NCI-H2196 treated with DMSO at 0.1 percent for 48 hours (cell line): Measurements from ENCODE around the gene SHB.

Source experiments
- DNase-seq: peaks from one replicate; lab custom pipeline; 2025; ENCODE audit not compliant: unreplicated experiment; lab: John Stamatoyannopoulos, UW

SHB gene

GRCh38 chr9:37923118-37923795 is 145.8 kb downstream of the SHB start:
- DNase-seq = no peak

- DNase-seq = no peak
These were observed 146.5 kb downstream of the SHB start for GRCh38 chr9:37922363-37923117.

- no peak for DNase-seq
These were observed 147.3 kb downstream of the SHB start for GRCh38 chr9:37921546-37922300.

- no peak for DNase-seq
These were observed 147.9 kb downstream of the SHB start for GRCh38 chr9:37921168-37921510.

GRCh38 chr9:37920471-37921167 is 148.4 kb downstream of the SHB start:
- DNase-seq = no peak

GRCh38 chr9:37919956-37920335 is 149.1 kb downstream of the SHB start:
- DNase-seq = no peak

- no peak for DNase-seq
These were observed 149.6 kb downstream of the SHB start for GRCh38 chr9:37919246-37919955.

- DNase-seq = no peak
These were observed 150.3 kb downstream of the SHB start for GRCh38 chr9:37918665-37919170.

- no peak for DNase-seq
These were observed 151.0 kb downstream of the SHB start for GRCh38 chr9:37917801-37918664.

GRCh38 chr9:37917313-37917731 is 151.7 kb downstream of the SHB start:
- DNase-seq = no peak

- DNase-seq = no peak
These were observed 152.3 kb downstream of the SHB start for GRCh38 chr9:37916471-37917312.

GRCh38 chr9:37915911-37916470 is 153.0 kb downstream of the SHB start:
- DNase-seq = no peak

GRCh38 chr9:37914701-37915358 is 154.2 kb downstream of the SHB start:
- no peak for DNase-seq

GRCh38 chr9:37914154-37914551 is 154.9 kb downstream of the SHB start:
- no peak for DNase-seq

GRCh38 chr9:37913480-37914153 is 155.4 kb downstream of the SHB start:
- DNase-seq = peak; percentile 29

- no peak for DNase-seq
These were observed 157.8 kb downstream of the SHB start for GRCh38 chr9:37911271-37911681.

- DNase-seq = no peak
These were observed 158.8 kb downstream of the SHB start for GRCh38 chr9:37910271-37910670.
